Measurements from ENCODE around the gene CDK19. TPM values are rescaled to one million over a fixed set of nuclear protein-coding genes. Genes with fewer than 3 reads are reported as not detected.

CDK19 gene
- total and polyA plus RNA-seq, 10 of the 15 experiments (the other 5 are each of a cell fraction or from before 2014, with no cell fraction given): 4.6 to 21.4 (median 12.4) TPM

DNA sequence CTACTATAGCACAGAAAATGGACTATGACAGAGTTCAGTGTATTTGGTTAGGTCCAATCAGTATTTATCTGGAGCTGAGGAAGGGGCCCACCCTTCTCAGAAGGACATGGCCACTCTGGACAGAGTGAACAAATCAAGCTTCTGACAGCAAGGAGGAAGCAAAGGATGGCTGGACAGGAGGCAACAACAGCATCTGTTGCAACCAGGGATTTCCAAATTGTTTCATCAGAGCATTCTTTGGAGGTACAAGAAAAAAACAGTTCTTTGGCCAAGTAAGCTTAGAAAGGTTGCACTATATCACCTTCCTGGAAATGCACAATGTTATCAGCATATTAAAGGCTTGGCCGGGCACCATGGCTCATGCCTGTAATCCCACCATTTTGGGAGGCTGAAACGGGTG, 220.2 kb downstream of the CDK19 start:
- H3K36me3 ChIP-seq (ENCODE audit: control insufficient read depth in 2 of 2, insufficient read depth in 2 of 2, low read length in 1 of 2): no peaks in the 10 kb centered on the region
- H3K27me3 ChIP-seq (replicated peaks in 1 of 2; ENCODE audit: control insufficient read depth in 2 of 2, insufficient read depth in 2 of 2, low read length in 1 of 2): no peaks in the 10 kb centered on the region
- CTCF ChIA-PET: interaction anchor here (0.6 to 0.7 kb wide), 3 partner anchors 17 to 285 kb away, joined by 3 read pairs; no protein-coding TSS in a partner anchor
- 91% methylated on average over 2 of the region's 2 CpGs for WGBS (ENCODE audit: insufficient coverage, insufficient replicate concordance, low lambda C conversion rate, missing lambda C conversion rate)
- no peak overlapping the region for H3K4me2 ChIP-seq (ENCODE audit: control insufficient read depth, insufficient read depth)
- H4K20me1 ChIP-seq (ENCODE audit: control insufficient read depth, insufficient read depth): no peaks in the 10 kb centered on the region
- DNase-seq (ENCODE audit: low read depth, low spot score) (no peak), ATAC-seq (no peak), FAIRE-seq (no peak)
- intact Hi-C loops (cut with micrococcal nuclease; ENCODE audit: unreplicated experiment): no loop called here
- H3K4me1 ChIP-seq (ENCODE audit: control insufficient read depth, insufficient read depth, low read length): peaks cover 13% of the 10 kb centered on the region
- no TSS peak for BruUV-seq (replicated peaks)
- no peak overlapping the region for H3K4me3 ChIP-seq
- no peaks in the 10 kb centered on the region for H3K79me2 ChIP-seq (ENCODE audit: control insufficient read depth, insufficient read depth, low read length)
- POLR2A ChIA-PET: no interaction called here
- SMC1A ChIA-PET (ENCODE audit: uncharacterized antibody, unreplicated experiment): interaction anchor here (0.6 to 1.0 kb wide), 2 partner anchors 11 to 24 kb away, joined by 3 read pairs; no protein-coding TSS in a partner anchor
- H3K27ac ChIP-seq (ENCODE audit: control insufficient read depth, insufficient read depth): no peak overlapping the region
- no peak overlapping the region for H3K9ac ChIP-seq (ENCODE audit: control insufficient read depth, insufficient read depth, low read length)
- TF ChIP-seq HDAC2 (IDR thresholded peaks at IDR 0.05): no peak
- TF ChIP-seq CEBPB (IDR thresholded peaks at IDR 0.05; ENCODE audit: borderline replicate concordance in 1 of 2, low read depth in 2 of 2, low read length in 2 of 2): no peak
- TF ChIP-seq JUNB (IDR thresholded peaks at IDR 0.05): no peak
- TF ChIP-seq CTCF (IDR thresholded peaks at IDR 0.05 in 2 of 3, conservative IDR thresholded peaks at IDR 0.05 in 1 of 3; ENCODE audit: control insufficient read depth in 2 of 3, extremely low read depth in 1 of 3, insufficient read depth in 1 of 3, low read depth in 3 of 3, low read length in 3 of 3): no peak
- TF ChIP-seq, protein P1, sequence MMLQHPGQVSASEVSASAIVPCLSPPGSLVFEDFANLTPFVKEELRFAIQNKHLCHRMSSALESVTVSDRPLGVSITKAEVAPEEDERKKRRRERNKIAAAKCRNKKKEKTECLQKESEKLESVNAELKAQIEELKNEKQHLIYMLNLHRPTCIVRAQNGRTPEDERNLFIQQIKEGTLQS (IDR thresholded peaks at IDR 0.05; ENCODE audit: borderline replicate concordance, extremely low read depth, low read depth, low read length): no peak
- no peak for TF ChIP-seq ZNF217 (IDR thresholded peaks at IDR 0.05)
- no peak overlapping the region for H2AFZ ChIP-seq (ENCODE audit: control insufficient read depth, low read depth, low read length)
- peaks cover 2% of the 10 kb centered on the region; the same call in 1 of the 3 replicates for H3K9me3 ChIP-seq (replicated peaks; ENCODE audit: control insufficient read depth, insufficient read depth, low read length)
- in situ Hi-C loops (cut with MboI): no loop called here
- RAD21 ChIA-PET (ENCODE audit: unreplicated experiment): no interaction called here

All from GM12878 (cell line).